K562 (cell line): Measurements from ENCODE around the gene DSTYK. TPM values are rescaled to one million over a fixed set of nuclear protein-coding genes. Genes with fewer than 3 reads are reported as not detected.

Experiments used
- ATAC-seq: fragments of 200-7000 bp; cut with Tn5 transposase; 3 replicates; pipeline ENCODE4 v1.9.1; 2020; ENCODE audit warnings: moderate library complexity
- BruUV-seq: library from RNA; stranded (reverse); fragments of 400-500 nt; replicated peaks from 2 replicates; lab custom pipeline; 2021; lab: Mats Ljungman, UMichigan
- CTCF ChIA-PET: fragments of 300-600 bp; formaldehyde crosslinking; extraction: SDS; loops from one replicate; lab custom pipeline; 2021; ENCODE audit warnings: low intra/inter-chr PET ratio; lab: Yijun Ruan, JAX
- POLR2A ChIA-PET: fragments of 300-600, 350-650 bp; sonication (Branson Sonifier 250); formaldehyde crosslinking; extraction: SDS; loops from one replicate; lab custom pipeline; 2021; ENCODE audit warnings: antibody characterized with exemption, inconsistent platforms; lab: Yijun Ruan, JAX
- DNase-seq, 4 experiments: peaks; one replicate each; pipeline versions ENCODE4 v3.0.0 to v3.0.0-alpha.2; 2011 to 2018; ENCODE audit warnings: low spot score in 3 of 4, mixed read lengths in 3 of 4; ENCODE audit errors: extremely low read depth in 1 of 4
- FAIRE-seq: peaks from 2 replicates; lab custom pipeline; 2011; peaks lifted over from hg19 to GRCh38; lab: Jason Lieb, UNC
- H2AFZ ChIP-seq: 2 replicates; pipeline ENCODE4 v1.6.0; 2011; ENCODE audit warnings: low read depth, low read length, control low read depth, inconsistent platforms
- H3K27ac ChIP-seq: fragments of 200-600 bp; 3 replicates; pipeline ENCODE4 v1.8.0; 2011; ENCODE audit warnings: low read depth, mild to moderate bottlenecking, control low read depth, inconsistent platforms, low read length, moderate library complexity, mixed read lengths; ENCODE audit errors: extremely low read depth
- H3K27me3 ChIP-seq, 2 experiments: fragments of 300-600 bp in 1 of 2; 2 replicates in 1 of 2; 3 replicates in 1 of 2; pipeline versions ENCODE4 v1.6.0 to v1.8.0; 2011; ENCODE audit warnings: inconsistent platforms in 2 of 2, low read length in 2 of 2, mild to moderate bottlenecking in 1 of 2, mixed read lengths in 1 of 2, moderate library complexity in 1 of 2; ENCODE audit not compliant: control insufficient read depth in 2 of 2, insufficient read depth in 2 of 2
- H3K36me3 ChIP-seq: fragments of 300-600 bp; 3 replicates; pipeline ENCODE4 v1.8.0; 2011; ENCODE audit warnings: mild to moderate bottlenecking, low read length, inconsistent platforms; ENCODE audit not compliant: control insufficient read depth, insufficient read depth
- H3K4me1 ChIP-seq, 2 experiments: fragments of 200-600 bp in 1 of 2; replicated peaks in 1 of 2; 2 replicates in 1 of 2; 3 replicates in 1 of 2; pipeline versions ENCODE4 v1.5.1 to v1.8.0; 2011; ENCODE audit warnings: inconsistent platforms in 2 of 2, low read length in 2 of 2, mild to moderate bottlenecking in 1 of 2, mixed read lengths in 1 of 2, moderate library complexity in 1 of 2; ENCODE audit not compliant: control insufficient read depth in 2 of 2, insufficient read depth in 2 of 2
- H3K4me2 ChIP-seq: 2 replicates; pipeline ENCODE4 v1.6.1; 2011; ENCODE audit warnings: low read length, control low read depth, inconsistent platforms, mixed read lengths; ENCODE audit not compliant: insufficient read depth
- H3K4me3 ChIP-seq: fragments of 200-600 bp; sonication (generic), shearing (Covaris generic); 2 replicates; pipeline ENCODE4 v1.5.1; 2016; ENCODE audit warnings: control low read depth, inconsistent platforms
- H3K79me2 ChIP-seq: fragments of 200-600 bp; 3 replicates; pipeline ENCODE4 v1.8.0; 2011; ENCODE audit warnings: low read length, inconsistent platforms; ENCODE audit not compliant: control insufficient read depth, insufficient read depth
- H3K9ac ChIP-seq, 2 experiments: 2 replicates each; pipeline versions ENCODE4 v1.6.0 to v1.6.1; 2011; ENCODE audit warnings: low read depth in 2 of 2, low read length in 2 of 2, control low read depth in 1 of 2, inconsistent platforms in 1 of 2, mild to moderate bottlenecking in 1 of 2, mixed read lengths in 1 of 2; ENCODE audit not compliant: insufficient read depth in 1 of 2
- H3K9me1 ChIP-seq: one replicate; pipeline ENCODE4 v1.6.0; 2011; ENCODE audit warnings: inconsistent platforms, mild to moderate bottlenecking, low read length, moderate library complexity; ENCODE audit not compliant: control insufficient read depth, insufficient read depth
- H3K9me3 ChIP-seq: replicated peaks from 2 replicates; pipeline ENCODE4 v1.5.1; 2011; ENCODE audit warnings: low read depth, low read length, inconsistent platforms; ENCODE audit not compliant: control insufficient read depth, insufficient read depth
- H4K20me1 ChIP-seq: replicated peaks from 2 replicates; pipeline ENCODE4 v1.6.1; 2011; ENCODE audit warnings: low read length, inconsistent platforms, mixed read lengths; ENCODE audit not compliant: control insufficient read depth, insufficient read depth
- GABPA ChIP-seq: fragments of 200-800 bp; sonication (Bioruptor generic); conservative IDR thresholded peaks from 2 replicates; pipeline ENCODE4 v1.6.1; 2016; ENCODE audit warnings: low read depth, missing genetic modification characterization, missing compliant biosample characterization
- SMARCA5 ChIP-seq: fragments of 450-650 bp; IDR thresholded peaks from 2 replicates; pipeline ENCODE4 v1.6.1; 2016
- STAT5B ChIP-seq: fragments of 250-450 bp; sonication (Bioruptor Pico); IDR thresholded peaks from 2 replicates; pipeline ENCODE4 v1.8.0; 2021; ENCODE audit warnings: mild to moderate bottlenecking, inconsistent platforms
- WGBS: fragments of 100-300 bp; shearing (Covaris generic); methylation state at CpG from one replicate; pipeline ENCODE4 v1.1.6; 2016; ENCODE audit warnings: low coverage, mixed read lengths; ENCODE audit not compliant: insufficient coverage; ENCODE audit errors: missing lambda C conversion rate; 5-methylcytosine and 5-hydroxymethylcytosine counted together
- in situ Hi-C: fragments of 300-500 bp; cut with MboI; formaldehyde crosslinking; loops from 4 replicates; pipeline ENCODE4 v1.15.0; 2018; ENCODE audit warnings: inconsistent platforms, mixed read lengths
- intact Hi-C: fragments of 100-400 bp; cut with micrococcal nuclease; formaldehyde crosslinking; loops from 2 replicates; pipeline ENCODE4 v1.14.2; 2022
- polyA plus RNA-seq, 8 experiments: library from polyadenylated mRNA; depleted of rRNA in 4 of 8; stranded (reverse) in 5 of 8; unstranded in 3 of 8; fragments of >200 nt; fragmentation: Nextera tagmentation in 2 of 8; fragmentation: Illumina TruSeq in 1 of 8; extraction: Ambion mirVana in 2 of 8; extraction: Trizol in 1 of 8; gene quantifications; 2 replicates each; pipeline versions ENCODE4 v1.2.1 to v1.2.3, GENCODE V29; 2011 to 2014; ENCODE audit warnings: inconsistent platforms in 1 of 8, missing spikeins in 1 of 8
- total RNA-seq, 7 experiments: library from RNA; depleted of rRNA in 6 of 7; stranded (reverse); fragments of >200 nt in 6 of 7; fragmentation: Illumina TruSeq in 2 of 7; extraction: Trizol in 2 of 7; gene quantifications; 2 replicates each; pipeline versions ENCODE4 v1.2.1 to v1.2.3, GENCODE V29; 2011 to 2021; ENCODE audit warnings: low replicate concordance in 1 of 7

DSTYK gene
- total and polyA plus RNA-seq, 9 of the 15 experiments (the other 6 are each of a cell fraction or from before 2014, with no cell fraction given), result 4.2 to 7.1 (median 6.2) TPM

DNA sequence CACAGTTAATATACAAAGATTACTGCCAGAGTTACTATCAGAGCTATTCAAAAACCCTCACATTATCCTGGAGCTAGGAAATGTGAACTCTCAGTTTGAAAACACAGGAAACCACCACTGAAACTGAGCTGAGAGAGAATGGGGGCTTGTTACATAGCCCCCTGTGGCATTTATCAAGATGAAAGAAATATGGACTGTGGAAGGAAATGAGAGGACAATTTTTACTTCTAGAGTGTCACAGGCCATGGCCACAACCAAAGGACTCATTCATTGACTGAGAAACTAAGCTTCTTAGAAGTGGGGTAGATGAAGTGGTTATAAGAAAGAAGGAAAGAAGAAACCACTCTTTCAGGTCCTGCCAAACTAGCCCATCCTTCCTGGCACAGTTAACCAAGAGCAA, 25.3 kb downstream of the DSTYK start:
- in situ Hi-C loops, result no loop called here
- Histone ChIP-seq H3K9ac (no peak overlapping the region), H3K9me1 (no peaks in the 10 kb centered on the region), H3K4me3 (no peak overlapping the region), H3K36me3 (peaks cover 14% of the 10 kb centered on the region; the same call in 2 of the 3 replicates), H3K79me2 (peaks cover 20% of the 10 kb centered on the region; the same call in 2 of the 3 replicates), H2AFZ (no peak overlapping the region), H3K4me1 (peaks cover 0 to 28% of the 10 kb centered on the region in 2 experiments; a peak in 3 of 5 replicates), H3K27ac (no peak overlapping the region), H4K20me1 (no peaks in the 10 kb centered on the region), H3K4me2 (no peak overlapping the region), H3K9me3 (no peaks in the 10 kb centered on the region), H3K27me3 (no peaks in the 10 kb centered on the region)
- intact Hi-C loops, result no loop called here
- FAIRE-seq (no peak), ATAC-seq (no peak), DNase-seq (no peak)
- no peak for TF ChIP-seq GABPA (tag)
- ChIA-PET CTCF (no interaction called here), POLR2A (interaction anchor here (1.2 to 1.5 kb wide), 2 partner anchors 9 to 125 kb away, joined by 3 to 10 read pairs; no protein-coding TSS in a partner anchor)
- BruUV-seq, result no TSS peak

DNA sequence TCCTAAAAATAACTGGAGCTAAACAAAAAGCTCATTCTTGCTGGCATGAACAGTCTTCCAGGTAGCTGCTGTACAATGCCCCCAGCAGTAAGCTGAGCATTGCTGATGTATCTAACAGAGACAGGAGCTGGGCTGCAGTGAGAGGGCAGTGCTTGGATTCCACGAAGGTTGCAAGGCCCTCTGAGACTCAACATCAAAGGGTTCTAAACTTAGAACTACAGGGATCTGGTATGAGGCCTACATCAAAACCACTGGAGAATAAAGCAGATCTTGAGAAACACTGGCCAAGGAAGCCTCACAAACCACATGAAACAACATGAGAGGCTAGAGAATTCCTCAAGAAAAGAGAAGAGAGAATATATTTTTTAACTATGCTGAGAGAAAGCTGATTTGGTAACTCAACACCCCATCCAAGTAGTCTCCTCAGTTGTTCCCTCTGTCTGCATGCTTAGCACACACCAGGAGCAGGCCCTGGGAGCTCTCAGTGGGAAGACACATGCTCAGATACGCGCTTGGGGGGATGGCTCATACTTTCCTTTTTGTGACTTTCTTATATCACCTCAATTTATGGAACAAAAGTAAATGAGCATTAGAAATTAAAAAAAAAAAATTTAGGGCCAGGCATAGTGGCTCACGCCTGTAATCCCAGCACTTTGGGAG, 27.7 kb downstream of the DSTYK start:
- Histone ChIP-seq H3K4me1 (peaks cover 0 to 14% of the 10 kb centered on the region in 2 experiments; a peak in 2 of 5 replicates), H4K20me1 (no peaks in the 10 kb centered on the region)
- TF ChIP-seq SMARCA5 (no peak), STAT5B (no peak)
- TF ChIP-seq, all 486 proteins: peak for 0
- H2AFZ ChIP-seq, result no peak overlapping the region
- H3K27ac ChIP-seq, result no peak overlapping the region; the same call in 2 of the 3 replicates
- peaks cover 7% of the 10 kb centered on the region; the same call in 2 of the 3 replicates for H3K79me2 ChIP-seq
- H3K4me2 ChIP-seq, result no peak overlapping the region
- DNase-seq, result no peak
- BruUV-seq, result no TSS peak
- intact Hi-C loops (no loop called here), in situ Hi-C loops (no loop called here)
- H3K9ac ChIP-seq, result no peak overlapping the region; a peak in 1 of 4 replicates
- H3K4me3 ChIP-seq, result no peak overlapping the region
- FAIRE-seq, result no peak
- ATAC-seq, result peak; percentile 32; the same call in 2 of the 3 replicates
- H3K36me3 ChIP-seq, result peaks cover 14% of the 10 kb centered on the region; the same call in 2 of the 3 replicates
- H3K27me3 ChIP-seq, result no peaks in the 10 kb centered on the region
- CTCF ChIA-PET, result no interaction called here
- no peaks in the 10 kb centered on the region for H3K9me1 ChIP-seq
- 59% methylated on average over 4 of the region's 4 CpGs for WGBS
- POLR2A ChIA-PET, result interaction anchor here (0.7 to 2.1 kb wide), 3 partner anchors 8 to 15 kb away, joined by 4 to 13 read pairs (median 5); no protein-coding TSS in a partner anchor
- H3K9me3 ChIP-seq, result no peaks in the 10 kb centered on the region
